ENCODE data around the gene CDH12.

Gene CDH12

DNA sequence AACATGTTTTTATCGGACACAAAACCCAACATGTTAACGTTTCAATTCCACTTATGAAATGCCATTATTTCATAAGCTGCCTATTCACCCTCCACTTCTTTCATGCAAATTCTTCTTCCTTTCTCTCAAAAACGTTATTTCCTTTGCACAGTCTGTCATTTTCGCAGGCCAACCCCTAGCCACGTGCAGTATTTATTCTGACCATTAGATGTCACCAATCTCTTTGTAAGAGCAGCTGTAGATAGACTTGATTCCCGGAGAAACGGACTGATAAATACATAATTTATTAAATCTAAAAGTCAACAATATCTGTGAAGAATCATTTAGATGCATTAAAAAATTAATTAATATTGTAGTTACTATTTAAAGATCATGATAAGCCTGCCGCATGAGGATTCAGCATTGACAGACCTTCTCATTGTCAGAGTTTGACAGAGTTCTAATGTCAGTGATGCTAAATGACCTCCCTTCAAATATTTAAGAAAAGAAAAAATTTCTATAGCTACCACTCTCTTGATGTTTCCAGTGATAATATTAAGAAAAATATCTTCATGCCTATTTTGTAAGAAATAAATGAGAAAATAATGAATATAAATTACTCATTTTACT, 933.6 kb downstream of the CDH12 start:
- DNase-seq = no peak

DNA sequence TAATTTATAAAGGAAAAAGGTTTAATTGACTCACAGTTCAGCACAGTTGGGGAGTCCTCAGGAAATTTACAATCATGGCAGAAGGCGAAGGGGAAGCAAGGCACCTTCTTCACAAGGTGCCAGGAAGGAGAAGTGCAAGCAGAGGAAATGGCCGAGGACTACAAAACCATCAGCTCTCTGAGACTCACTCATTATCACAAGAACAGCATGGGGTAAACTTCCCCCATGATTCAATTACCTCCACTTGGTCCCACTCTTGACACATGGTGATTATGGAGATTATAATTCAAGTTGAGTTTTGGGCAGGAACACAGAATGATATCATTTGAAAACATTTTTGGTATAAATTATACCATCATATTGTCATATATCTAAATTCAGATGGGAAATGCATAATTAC, 934.7 kb downstream of the CDH12 start:
- DNase-seq = no peak

DNA sequence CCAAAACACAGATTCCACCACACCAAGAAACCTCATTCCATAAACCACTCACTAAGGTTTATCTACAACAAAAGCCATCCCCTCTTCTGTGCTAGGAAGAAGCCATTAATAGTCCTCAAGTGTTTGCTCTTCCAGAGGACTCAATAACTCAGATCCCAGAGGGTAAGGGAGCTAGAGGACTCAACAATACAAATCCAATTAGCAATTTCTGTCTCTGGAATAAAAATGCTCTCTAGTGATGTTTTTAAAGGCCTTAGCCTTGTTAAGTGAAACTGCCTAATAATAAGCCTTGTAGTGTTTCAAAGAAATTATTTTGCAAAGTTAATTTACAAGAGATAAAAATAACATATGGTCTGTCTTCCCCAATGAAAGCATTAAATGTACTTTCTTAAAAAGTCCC, 942.4 kb downstream of the CDH12 start:
- DNase-seq = no peak

DNA sequence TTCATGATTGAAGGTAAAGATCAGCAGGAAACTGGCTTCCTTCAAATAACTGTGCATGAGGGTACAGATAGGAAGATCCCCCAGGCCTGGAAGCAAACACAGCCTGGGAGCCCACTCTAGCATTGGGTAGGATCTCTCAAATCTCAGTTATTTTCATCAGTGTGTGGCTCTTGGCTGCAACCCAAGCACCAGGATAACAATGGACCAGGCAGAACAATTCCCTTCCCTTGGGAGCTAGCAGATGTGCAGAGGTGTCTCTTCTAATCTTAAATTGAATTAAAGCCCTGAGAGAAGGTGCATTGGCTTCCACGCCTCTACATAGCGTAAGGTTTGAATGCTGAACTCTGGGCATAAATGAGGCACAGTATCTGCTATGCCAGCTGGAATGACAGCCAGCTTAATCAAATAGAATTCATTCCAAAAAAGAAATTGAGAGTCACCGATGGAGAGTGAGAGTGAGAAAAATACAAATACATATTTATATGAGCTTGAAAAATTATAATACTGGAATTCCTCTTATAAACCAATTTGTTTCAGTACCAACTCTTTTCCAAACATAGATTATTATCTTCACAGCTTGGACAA, 957.3 kb downstream of the CDH12 start:
- DNase-seq = no peak

DNA sequence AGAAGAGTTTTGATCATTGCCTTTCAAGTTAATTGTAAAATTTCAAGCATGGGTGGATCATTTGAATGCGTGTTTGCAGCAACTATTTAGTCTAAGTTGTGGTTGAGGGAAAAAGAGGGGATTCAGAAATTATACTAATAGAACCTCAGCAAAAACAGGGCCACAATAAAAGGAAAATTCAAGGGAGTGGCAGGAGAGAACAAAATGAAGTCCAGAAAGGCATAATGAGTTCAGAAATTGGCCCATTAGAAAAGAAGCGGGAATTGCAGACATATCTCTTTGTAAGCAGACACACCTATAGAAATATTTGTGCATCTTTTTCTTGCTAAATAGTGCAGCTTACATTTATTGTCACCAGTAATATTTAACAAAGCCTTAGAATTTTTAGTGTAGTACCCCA, 960.0 kb downstream of the CDH12 start:
- no peak for DNase-seq

DNA sequence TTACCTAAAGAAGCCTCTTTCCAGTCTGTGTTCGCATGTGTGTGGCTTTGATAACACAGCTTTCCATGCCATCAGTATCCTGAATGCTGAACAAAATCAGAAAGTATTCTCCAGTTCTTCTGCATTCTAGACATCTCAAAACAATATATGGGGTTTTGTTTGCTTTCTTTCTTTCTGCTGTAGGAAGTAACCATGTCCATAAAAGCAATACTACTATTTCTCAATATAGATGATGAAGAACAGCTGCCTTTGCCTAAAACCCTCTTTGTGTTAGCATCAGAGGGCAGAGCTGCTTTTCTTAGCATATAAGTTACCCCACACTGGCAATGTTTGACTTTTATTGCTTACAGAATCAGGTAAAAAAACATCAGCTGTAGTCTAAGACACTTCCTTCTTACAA, 963.6 kb downstream of the CDH12 start:
- no peak for DNase-seq

DNA sequence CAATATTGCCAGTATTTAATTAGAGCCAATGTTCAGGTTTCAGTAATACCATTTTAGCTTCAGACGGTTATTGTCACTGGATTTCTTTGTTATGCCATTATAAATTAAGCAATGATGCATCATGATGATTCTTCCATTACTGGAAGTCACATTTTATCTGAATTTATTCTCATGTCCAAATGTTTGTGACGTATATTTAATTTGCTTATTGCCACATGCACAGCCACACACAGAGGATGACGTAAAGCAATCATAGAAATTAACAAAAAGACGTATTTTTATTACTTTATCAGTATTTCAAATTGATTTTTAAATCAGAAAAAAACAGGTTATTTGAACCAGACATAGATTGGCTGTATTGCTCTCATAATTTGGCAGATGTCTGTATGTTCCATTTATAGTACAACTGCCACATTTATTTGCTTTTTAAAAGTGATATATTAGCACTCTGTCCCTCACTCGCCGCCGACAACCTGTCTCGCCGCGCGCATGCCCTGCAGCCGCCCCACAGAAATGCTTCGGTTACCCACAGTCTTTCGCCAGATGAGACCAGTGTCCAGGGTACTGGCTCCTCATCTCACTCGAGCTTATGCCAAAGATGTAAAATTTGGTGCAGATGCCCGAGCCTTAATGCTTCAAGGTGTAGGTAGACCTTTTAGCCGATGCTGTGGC, 970.9 kb downstream of the CDH12 start:
- DNase-seq = no peak

DNA sequence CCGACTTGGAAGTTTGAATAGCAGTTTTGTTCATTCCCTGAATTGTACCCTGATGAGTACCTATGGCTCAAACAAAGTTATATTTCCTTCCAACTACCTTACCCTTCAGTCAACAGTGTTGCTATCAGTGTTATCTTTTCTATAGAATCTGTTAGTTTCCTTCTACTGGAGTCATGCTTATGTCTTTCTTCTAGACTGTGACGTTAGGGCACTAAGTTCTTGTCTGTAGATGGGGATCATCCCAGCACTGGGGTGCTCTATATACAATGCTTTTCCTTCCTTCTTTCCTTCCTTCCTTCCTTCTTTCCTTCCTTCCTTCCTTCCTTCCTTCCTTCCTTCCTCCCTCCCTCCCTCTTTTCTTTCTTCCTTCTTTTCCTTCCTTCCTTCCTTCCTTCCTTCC, 973.0 kb downstream of the CDH12 start:
- no peak for DNase-seq

DNA sequence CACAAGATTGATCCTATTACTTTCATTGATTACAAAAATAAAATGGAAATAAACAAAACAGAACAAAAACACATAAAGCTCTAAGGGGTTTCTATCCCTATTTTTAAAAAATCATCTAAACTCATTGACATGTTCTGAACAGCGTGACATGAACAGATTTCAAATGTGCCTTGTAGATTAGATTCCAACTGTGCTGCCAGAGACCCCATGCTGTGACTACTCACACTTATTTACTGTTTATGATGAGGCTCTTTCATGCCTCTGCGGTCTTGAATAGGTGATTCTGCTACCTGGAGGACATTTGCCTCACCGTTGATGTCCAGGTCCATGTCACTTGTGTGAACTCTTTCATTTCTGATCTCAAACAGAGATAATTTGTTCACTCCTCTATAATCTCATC, 990.2 kb downstream of the CDH12 start:
- DNase-seq = no peak

DNA sequence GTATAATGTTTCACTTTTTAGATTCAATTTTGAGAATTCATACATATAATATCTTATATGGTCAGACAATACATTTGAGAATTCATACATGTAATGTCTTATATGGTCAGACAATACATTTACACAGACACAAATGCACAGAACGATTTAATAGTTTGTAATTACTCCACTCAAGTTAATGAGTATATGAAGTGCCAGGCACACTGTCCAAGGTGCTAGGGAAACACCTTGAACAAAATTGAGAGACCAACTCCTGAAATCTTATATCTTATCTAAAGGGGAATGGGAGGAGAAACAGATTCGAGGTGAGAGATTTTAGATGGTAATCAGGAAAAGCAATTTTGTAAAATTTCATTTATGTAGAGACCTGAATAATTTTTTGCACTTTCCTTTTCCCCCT, 994.7 kb downstream of the CDH12 start:
- DNase-seq = no peak

DNA sequence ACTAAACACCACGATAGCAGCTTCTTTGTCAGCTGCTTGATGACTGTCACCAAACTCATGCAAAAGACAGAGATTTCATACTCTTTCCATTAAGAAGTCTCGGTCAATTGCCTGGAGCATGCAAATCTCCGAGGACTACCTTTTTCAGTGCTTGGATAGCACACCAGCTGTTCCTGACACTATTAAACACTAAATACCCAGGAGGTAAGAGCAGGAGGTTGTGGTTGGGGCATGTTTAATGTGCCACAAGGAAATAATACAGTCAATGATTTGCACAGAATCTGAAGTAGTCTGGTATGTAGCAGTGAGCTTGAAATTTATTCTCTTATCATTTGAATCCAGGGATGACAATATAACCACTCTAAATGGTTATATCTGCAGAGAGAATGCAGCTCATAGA, 996.2 kb downstream of the CDH12 start:
- DNase-seq = no peak

DNA sequence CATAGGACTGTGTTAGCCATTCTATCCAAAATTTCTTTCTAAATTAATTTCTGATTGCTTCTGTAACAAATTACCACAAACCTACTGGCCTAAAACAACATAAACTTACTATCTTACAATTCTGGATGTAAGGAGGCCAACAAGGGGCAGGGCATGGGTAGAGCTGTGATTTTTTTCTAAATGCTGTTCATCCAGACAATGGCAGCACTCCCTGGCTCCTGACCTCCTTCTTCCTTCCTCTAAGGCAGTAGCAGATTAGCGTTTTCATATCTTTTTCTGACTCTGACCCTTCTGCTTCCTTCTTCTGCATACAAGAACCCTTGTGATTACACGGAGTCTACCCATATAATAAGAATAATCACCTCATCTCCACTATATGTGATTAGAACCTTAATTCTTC, 1005.8 kb downstream of the CDH12 start:
- DNase-seq = no peak

DNA sequence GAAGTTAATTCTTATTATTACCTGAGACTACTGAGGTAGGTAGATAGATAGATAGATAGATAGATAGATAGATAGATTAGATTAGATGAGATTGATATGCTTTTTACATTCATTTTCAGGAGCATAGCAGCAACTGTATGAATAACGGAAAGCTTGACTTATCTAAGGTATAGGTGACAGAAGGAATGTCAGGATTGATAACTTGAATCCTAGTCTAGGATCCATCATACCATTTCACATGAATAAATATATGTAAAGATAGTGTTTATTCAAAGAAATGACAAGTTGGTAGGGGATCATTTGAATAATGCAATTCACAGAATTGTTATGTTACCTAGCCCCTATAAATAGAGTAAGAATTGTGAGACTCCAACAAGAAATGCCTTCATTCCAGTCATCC, 1008.2 kb downstream of the CDH12 start:
- DNase-seq = no peak

DNA sequence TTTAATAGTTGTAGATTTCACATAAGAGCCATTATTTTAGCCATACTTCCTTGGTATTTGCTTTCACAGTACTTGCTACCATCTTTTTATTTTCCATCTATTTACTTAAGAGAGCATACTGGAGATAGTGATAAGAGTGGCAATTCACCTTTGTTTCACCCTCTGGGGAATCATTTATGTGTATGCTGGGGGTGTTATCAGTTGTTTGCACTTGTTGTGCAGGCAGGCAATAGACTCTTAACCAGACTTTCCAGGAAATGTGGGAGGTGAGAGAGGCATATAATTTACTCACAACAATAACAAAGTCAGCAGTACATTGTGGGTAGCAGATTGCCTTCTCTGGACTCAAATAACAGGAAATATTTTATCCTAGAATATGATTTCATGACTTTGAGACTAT, 1018.3 kb downstream of the CDH12 start:
- DNase-seq = no peak

DNA sequence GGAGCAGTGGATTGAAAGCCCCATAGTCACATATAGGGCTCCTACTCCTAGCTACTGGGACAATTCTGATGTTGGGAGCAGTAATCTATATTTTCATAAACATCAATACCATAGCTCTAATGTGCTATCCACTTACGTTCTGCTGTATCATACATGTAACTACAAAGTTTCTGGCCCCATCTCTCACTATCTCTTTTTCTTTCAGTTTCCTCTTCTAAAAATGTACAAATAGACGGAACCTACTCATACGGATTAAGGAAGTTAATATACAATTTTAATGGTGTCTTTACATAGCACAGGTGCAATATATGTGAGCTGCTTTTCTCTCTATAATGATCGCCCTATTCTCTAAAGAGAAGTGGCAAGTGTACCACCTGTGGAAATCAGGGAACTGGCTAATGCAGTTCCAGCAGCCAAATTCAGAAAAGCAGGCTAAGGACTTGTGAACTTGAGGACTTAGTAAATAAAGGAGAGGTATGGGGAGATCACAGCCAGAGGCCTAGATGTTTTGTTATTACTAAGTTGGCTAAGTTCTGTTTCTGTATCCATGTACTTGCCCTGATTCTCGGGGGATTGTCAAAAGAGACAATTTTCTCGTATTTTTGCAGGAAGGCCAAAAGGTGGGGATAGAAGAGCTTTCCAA, 1021.9 kb downstream of the CDH12 start:
- DNase-seq = no peak

DNA sequence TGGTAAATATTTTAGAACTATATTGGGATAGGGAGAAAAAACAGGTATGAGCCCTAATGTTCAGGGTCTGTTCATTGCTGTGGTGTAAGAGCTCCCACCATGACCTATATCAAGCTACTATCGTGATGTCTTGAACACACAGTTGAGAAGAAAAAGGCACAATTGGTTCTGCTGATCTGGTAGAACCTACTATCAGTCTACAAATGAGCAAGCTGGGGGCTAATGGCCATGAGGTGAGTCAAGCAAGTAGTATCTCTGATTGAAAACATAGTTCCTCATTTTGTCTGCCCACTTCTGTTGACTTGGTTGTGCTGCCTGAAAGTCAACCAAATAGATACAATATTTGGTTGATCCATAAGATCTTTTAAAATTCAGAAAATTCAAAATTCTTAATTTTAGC, 1026.3 kb downstream of the CDH12 start:
- DNase-seq = no peak

DNA sequence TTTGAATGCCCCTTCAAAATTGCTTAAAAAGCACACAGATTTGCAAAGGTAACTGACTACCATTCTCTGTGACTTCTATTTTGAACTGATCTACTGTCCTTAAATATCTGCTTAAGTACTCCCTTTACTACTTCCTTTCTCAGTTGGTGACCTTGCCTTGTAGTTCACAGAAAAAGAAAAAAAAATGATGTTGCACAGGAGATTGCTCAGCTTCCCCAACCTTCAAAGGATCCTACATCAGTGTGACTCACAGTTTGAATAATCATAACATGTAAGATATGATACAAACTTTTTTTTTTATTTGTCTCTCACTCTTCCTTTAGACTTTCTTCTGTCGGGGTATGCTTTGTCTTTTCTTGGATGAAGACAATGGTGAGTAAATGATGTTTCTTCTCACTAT, 1029.6 kb downstream of the CDH12 start:
- DNase-seq = no peak

DNA sequence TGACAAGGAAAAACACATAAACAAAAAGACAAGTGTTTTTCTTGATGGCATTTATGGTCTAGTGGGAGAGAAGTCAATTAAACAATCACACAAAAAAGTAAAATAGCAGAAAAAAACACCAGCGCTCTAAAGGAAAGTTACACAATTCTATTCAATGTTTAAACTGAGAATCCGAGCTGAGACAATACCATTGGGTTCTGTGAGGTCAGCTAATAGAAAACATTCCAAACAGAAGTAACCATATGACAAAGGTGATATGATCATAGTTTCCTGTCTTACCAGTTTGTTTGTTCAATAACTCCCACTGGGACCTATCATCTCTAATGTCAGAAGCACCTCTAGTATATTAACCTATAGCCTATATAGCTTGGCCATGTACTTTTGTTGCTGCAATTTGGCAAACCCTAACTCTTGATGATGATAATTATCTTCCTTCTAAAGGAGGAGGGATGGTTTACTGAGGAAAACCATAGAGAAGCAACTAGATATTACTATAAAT, 1030.0 kb downstream of the CDH12 start:
- DNase-seq = no peak

DNA sequence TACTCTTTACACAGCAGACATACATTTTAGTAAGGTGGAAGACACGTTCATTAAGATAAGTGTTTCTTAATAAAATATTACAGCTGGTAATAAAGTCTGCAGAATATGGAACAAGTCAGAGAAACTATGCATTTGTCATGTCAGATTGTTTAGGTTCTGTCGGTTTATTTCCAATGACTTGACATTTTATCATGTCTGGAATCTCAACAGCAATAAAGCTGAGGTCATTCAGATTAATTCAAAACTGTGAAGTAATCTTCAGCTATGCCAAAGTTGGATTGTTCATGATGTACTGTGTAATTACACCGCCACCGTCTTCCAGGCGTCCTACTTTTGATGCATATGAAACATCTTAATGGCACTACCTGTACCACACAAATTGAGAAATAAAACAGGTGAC, 1032.6 kb downstream of the CDH12 start:
- no peak for DNase-seq

DNA sequence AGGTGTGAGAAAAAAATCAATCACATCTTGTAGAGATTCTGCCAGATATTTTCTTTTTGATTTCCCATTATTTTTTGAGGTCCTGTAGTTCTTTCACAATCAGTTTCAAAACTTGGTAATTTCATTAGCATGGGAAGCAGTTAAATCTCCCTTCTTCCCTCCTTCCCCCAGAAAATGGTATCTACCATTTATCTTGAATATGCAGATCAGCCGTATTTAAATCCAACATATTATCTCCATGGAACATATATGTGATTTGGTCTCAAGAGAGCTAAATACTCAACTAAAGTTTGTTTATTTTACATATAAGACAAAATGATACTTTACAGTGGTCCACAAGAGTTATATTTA, 1034.8 kb downstream of the CDH12 start:
- no peak for DNase-seq

DNA sequence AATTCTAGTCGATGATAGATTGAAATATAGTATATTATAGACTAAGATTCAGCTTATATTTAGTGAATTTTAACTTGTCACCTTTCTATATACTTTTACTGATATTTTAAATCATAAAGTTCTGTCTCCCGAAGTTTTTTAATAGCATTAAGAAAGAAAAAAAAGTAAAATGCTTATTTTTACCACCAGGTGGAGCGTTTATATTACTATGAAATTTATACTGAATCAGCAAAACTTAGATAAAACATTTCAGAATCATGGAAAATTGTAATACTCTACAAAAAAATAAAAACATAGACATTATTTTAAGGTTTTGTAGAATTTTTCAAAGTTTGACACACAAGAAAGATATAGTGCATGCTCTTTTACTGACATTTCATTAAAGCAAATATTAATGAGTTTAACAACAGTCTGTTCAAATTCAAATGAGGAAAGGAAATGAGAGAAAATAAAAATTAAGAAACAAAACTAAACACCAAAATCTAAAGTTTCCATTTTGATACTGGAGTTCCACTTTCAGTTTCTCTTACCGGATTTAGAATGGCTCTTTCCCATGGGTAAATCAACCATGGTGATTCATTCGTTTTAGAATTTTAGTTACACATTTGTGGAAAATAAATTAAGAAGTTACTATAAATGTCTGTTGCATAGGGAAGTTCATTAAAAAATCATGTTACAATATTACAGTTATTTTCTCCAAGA, 1035.3 kb downstream of the CDH12 start:
- no peak for DNase-seq

DNA sequence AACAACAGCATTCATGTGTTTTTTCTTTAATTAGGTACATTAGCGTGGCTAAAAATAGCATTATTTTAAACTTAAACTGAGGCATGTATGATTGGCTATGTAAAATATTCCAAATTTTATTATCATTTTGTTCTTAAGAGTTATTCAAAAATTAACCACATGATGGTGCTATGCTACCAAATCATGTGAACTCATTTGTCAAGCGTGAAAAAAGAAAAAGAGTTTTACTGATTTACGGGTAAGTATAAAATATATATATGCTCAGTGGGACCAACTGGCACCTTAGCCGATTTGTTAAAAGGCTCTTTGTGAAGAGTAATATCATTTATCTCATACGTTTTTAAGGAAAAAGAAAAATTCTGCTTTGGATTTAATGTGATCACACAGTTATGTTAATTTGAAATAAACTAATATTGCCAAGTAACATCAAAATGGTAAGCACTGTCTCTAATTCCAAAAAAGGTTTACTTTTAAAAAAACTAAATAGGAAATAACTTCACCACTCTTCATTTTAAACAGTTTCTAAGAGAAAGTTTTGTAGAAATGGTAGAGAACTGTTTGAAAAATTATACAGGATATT, 1042.3 kb downstream of the CDH12 start:
- DNase-seq = no peak

DNA sequence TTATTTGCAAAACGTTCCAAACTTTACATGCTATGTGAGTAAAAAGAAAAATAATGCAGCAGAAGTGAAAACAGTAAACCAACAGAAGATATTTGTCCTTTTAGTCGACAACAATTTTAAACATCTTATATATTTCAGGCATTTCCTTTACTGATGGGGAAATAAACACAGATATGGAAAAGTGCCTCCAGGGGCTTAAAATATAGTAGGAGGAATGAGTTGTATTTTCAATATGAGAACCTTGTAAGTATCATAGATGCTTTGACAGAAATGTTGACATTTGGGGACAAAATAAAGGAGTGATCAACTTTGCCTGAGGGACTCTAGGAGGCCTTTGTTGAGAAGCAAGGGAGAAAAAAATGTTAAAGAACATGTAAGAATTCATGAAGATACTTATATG, 1043.5 kb downstream of the CDH12 start:
- DNase-seq = no peak
